ENCODE results near the gene DNAJB12.

DNA sequence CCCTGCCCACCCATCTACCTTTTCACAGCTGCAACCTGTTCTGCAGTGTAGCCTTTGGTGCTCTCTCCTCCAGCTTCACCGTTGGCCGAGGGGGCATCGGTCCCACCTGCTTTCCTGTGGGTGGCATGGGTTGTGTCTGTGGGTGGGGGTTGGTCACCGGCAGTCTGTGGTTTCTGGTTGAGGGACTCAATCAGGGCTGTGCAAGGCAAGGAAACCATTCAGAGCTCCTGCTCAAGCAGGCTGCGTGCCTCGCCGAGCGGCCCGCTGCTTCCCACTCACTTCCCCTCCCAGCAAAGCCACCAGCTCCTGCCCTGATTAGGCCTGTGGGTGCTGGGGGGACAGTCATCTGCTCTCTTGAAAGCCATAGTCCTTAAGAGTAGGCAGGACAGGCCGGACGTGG, 9.8 kb downstream of the DNAJB12 start:
- TF ChIP-seq CTCF (IDR thresholded peaks at IDR 0.05) (no peak), POLR2A (IDR thresholded peaks at IDR 0.05) (no peak)
